Fibroblast of peridontal ligament (primary cell): ENCODE measurements around the gene MAPKBP1.
"Not testable (repeated sequence)": the region's sequence is repeated elsewhere in the genome, so short reads cannot be mapped to it uniquely, and the experiment has no call there.

ENCODE experiments used
- DNase-seq: peaks from one replicate; pipeline ENCODE4 v3.0.0-alpha.2; 2010; ENCODE audit errors: extremely low read depth

The MAPKBP1 gene

DNA sequence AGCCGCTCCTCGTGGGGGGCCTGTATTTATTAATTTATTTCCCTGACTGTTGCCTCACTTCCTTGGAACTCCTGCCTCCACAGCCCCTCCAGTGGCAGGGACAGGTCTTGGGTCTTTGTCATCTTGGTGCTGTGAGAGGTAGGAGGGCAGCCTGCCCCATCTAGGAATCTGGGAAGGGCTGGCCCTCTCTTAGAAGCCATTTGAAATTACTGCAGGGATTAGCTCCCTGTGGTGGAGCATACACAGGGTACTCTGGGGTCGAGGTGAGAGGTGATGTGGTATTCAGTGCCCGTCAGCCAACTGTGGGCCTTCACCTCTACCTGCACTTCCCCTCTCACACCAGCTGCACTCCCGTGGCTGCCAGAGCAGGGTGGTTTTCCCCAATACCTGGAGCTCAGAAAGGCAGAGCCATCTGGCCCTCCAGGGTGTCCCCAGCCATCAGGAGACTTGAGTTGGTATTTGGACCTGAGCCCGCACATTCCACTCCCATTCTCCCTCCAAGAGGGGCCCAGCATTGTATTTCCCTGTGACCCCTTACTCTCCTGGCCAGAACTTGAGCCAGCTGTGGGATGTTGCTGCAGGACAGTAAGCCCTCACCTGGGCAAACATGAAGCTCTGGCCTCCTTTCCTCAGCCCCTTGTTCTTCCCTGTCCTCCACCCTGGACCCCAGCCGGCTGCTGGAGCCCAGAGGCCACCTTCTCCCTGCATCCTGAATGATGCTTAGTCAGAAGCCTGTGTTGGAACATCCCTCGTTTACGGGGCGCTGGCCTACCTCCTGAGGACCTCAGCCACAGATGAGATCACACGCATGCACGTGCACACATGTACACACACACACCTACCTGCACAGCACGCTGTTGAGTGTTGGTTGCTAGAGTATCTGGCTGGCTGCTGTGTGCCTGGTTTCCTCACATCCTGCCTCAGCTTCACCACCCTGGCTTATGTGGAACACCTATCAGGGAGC is 51.6 kb downstream of the MAPKBP1 start:
- no peak for DNase-seq

- DNase-seq = no peak
Observed at GRCh38 chr15:41827290-41827879, 53.1 kb downstream of the MAPKBP1 start.

DNA sequence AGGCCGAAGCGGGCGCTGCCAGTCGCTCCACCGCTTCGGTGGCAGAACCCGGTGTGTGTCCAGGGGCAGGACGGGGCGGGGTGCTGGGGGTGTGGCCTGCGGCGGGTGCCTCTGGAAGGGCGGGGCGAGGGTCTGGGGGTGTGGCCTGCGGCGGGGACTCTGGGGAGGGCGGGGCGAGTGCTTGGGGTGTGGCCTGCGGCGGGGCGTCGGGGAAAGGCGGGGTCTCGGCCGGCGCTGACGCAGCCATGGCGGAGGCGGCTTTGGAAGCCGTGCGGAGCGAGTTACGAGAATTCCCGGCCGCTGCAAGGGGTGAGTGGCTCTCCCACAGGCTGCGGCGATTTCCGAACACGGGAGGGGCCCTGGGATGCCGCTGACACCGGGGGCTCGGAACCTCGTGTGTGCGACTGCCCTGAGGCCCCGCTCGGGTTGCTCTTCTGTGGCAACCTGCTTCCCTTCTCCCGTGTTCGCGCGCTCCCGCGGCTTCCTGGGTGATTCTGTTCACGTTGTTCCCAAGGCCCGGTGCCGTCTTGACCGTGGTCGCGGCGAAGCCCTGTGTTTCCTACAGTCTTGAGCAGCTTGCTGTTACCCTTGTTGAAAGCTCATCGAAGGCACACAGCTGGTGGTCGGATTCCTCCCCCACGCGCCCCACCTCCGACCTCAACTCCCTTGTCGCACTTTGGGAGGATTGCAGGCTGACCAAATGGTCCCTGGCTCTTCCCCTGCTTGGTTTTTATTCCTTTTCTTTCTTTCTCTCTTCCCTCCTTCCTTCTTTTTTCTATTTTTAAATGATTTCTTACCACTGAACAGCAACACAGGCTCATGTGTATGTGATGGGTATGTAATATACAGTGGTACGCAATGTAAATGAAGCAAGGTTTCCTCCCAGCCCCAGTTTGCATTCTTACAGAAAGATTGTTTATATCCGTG is 53.9 kb downstream of the MAPKBP1 start, which contains the start of gene JMJD7:
Gene JMJD7, plus strand, starts transcription at position 213 of the 927 bp plus-strand sequence. Its CDS starts 33 bp downstream, at position 246.
- DNase-seq = peak; percentile 75

- no peak for DNase-seq
Observed at GRCh38 chr15:41828807-41829141, 54.5 kb downstream of the MAPKBP1 start.

DNA sequence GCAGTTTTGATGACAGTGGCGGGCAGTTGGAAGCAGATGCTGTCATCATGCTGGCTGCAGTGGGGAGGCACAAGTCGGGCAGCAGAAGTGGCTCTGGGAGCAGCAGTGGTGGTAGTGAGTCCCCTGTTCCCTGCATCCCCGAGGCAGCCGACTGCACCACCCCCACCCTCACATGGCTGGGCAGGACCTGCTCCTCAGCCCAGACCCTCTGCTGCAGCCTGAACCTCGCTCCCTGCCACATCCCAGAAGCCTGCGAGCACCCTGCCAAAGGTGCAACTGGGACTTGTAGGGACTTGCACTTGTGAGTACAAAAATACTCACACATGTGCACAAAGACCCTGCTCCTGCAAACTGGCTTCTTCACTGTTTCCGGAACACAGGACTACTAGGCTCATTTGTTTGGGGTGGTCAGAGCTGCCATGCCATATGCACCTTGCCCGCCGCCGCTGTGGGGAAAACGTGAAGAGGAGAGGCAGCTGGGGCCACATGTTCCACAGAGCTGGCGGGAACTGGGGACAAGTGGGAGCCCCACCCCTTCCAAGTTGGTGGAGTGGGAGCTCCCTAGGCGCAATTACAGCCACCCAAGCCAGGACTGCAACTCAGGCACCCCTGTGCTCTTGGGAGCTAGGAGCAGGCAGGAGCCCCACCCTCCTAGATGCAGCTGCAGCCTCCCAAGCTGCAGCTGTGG is 55.8 kb downstream of the MAPKBP1 start:
- DNase-seq = no peak

DNA sequence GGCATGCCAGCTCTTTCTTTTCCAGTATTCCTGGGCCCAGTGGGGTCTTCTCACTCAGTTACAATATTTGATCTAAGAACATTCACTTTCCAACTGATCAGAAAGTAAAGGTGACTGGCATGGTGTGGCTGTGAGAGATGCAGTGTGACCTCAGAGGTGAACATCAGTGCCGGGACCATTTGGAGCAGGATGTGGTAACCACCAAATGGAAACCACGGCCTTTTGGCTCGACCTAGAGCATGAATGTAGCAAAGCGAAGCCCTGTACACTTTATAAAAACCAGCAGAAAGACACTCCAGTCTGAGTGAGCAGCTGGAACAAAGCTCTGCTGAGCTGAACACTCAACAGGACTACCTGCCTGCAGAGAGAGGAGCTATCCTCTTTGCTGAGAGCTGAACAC is 57.0 kb downstream of the MAPKBP1 start:
- DNase-seq = not testable (repeated sequence)

GRCh38 chr15:41832208-41832607 is 57.9 kb downstream of the MAPKBP1 start:
- no peak for DNase-seq

GRCh38 chr15:41832875-41833274 is 58.6 kb downstream of the MAPKBP1 start:
- no peak for DNase-seq

- DNase-seq = no peak
Observed at GRCh38 chr15:41834096-41834495, 59.8 kb downstream of the MAPKBP1 start.

DNA sequence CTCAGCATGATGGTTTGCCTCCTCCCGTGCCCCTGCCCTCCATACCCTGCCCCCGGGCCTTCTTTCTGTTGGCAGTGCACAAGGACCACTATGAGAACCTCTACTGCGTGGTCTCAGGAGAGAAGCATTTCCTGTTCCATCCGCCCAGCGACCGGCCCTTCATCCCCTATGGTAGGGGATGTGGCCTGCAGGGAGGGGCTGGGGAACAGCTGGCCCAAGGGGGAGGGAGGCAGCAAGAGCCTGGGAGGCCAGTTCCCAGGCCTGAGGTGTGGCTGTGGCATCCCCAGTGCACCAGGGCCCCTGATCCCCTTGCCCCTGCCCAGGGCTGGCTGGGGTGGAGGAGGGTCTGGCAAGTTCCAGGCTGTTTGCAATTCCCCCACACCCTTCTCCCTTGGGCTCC is 61.8 kb downstream of the MAPKBP1 start:
- no peak for DNase-seq

DNA sequence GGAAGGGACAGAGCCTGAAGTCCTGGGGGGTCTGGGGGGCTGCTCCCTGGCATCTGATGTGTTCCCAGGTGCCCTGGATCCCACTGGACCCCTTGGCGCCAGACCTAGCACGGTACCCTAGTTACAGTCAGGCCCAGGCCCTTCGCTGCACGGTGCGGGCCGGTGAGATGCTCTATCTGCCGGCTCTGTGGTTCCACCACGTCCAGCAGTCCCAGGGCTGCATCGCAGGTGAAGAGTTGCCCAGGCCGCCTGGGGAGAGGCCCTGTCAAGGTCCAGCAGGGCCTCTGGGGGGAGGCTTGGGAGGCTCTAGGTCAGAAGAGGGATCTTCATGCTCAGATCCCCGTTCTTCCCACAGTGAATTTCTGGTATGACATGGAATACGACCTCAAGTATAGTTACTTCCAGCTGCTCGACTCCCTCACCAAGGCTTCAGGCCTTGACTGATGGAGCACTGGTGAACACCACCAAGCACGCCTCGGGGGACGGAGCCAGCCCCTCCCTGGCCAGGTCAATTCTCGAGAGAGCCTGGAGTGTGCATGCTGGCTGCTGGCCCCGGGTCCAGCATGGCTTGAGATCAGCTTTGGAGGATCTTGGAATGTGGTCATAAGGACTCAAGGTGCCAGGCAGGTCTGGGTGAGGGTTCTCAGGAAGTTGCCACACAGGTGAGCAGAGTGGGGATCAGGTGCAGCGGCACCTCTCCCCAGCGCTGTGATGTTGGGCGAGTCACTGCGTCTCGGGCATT is 62.6 kb downstream of the MAPKBP1 start:
- no peak for DNase-seq

DNA sequence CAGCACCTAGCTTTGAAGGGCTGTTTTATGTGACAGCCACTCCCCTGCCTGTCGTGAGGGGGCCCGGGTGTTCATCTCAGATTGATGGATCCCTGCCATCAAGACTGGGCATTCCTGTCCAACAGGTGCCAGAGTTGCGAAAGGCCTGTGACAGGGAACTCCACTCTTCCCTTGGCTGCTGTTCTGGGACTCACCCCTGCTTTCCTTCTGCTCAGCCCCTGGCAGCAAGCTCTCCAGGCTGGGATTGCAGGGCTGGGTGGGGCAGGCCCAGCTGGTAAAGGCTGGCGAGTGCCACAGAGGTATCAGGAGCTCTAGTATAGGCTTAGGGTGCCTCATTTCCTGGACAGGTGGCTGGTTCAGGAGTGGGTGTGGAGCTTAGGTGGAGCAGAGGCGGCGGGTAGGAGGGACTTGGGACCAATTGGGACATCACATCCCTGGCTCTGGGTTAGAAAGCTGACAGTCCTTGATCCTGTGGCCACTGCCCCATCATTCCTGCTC is 64.2 kb downstream of the MAPKBP1 start, which contains the start of gene PLA2G4B:
Gene PLA2G4B, plus strand, starts transcription at position 448 of the 498 bp plus-strand sequence. CDS start 67 bp downstream, outside the sequence.
- DNase-seq = no peak

GRCh38 chr15:41839781-41840491 is 65.7 kb downstream of the MAPKBP1 start:
- no peak for DNase-seq

DNA sequence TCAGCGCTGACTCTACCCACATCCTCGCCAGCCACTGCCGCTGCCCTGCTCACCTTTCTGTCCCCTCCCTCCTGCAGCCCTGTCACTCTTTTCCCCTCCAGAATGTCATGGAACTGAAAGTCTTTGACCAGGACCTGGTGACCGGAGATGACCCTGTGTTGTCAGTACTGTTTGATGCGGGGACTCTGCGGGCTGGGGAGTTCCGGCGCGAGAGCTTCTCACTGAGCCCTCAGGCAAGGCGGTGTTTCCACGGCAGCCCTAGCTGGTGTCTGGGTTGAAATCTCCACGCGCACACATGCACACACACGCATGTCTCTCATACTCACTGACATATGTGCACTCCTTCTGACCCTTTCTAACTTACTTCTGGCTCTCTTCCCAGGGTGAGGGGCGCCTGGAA is 66.4 kb downstream of the MAPKBP1 start:
- no peak for DNase-seq

GRCh38 chr15:41841131-41841530 is 66.8 kb downstream of the MAPKBP1 start:
- DNase-seq = no peak

DNA sequence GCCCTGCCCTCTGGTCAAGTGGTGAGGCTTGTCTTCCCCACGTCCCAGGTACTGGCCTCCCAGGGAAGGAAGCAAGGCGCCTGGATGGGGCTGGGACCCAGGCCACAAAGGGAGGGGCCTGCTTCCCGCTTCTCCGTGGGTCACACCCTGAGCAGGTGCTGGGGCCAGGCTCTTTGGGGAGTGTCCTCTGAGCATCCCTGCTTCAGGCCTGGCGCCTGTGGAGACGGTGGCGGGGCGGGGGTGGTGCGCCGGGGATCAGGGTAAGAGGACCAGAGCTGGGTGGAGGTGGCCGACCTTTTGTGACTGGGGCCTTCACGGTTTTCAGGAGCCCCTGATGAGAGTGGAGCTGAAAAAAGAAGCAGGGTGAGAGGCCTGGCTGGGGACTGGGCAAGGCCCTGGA is 67.9 kb downstream of the MAPKBP1 start:
- no peak for DNase-seq

DNA sequence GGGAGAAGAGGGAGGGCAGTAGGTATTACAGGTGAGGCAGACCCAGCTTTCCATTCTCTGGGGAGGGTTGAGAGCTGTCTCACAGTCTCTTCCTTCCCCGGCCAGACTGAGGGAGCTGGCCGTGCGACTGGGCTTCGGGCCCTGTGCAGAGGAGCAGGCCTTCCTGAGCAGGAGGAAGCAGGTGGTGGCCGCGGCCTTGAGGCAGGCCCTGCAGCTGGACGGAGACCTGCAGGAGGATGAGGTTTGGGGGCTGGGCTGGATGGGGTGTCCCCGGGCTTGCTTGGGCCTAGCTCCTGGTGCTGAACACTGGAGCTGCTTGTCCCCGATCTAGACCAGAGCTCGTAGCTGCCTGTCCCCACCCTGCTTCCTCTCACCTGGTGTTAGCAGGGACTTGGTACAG is 69.3 kb downstream of the MAPKBP1 start:
- no peak for DNase-seq

- no peak for DNase-seq
Observed at GRCh38 chr15:41844814-41845213, 70.5 kb downstream of the MAPKBP1 start.

DNA sequence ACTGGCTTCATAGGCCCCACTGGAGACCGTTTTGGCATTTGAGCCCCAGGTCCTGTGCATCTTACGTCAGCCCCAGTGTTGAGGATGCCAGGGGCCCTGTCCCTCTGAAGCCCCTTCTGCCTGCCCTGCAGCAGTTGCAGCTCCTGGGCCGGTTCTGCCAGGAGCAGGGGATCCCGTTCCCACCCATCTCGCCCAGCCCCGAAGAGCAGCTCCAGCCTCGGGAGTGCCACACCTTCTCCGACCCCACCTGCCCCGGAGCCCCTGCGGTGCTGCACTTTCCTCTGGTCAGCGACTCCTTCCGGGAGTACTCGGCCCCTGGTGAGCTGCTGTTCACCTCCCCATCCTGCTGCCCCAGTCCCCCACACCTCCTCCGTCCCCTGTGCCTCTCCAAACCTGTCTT is 72.9 kb downstream of the MAPKBP1 start:
- DNase-seq = no peak

GRCh38 chr15:41847981-41848380 is 73.7 kb downstream of the MAPKBP1 start:
- DNase-seq = no peak
